ENCODE data around the gene OR6X1.

GRCh38 chr11:123771664-123772063 lies 17.3 kb upstream of the OR6X1 start:
- TF ChIP-seq, protein P1, sequence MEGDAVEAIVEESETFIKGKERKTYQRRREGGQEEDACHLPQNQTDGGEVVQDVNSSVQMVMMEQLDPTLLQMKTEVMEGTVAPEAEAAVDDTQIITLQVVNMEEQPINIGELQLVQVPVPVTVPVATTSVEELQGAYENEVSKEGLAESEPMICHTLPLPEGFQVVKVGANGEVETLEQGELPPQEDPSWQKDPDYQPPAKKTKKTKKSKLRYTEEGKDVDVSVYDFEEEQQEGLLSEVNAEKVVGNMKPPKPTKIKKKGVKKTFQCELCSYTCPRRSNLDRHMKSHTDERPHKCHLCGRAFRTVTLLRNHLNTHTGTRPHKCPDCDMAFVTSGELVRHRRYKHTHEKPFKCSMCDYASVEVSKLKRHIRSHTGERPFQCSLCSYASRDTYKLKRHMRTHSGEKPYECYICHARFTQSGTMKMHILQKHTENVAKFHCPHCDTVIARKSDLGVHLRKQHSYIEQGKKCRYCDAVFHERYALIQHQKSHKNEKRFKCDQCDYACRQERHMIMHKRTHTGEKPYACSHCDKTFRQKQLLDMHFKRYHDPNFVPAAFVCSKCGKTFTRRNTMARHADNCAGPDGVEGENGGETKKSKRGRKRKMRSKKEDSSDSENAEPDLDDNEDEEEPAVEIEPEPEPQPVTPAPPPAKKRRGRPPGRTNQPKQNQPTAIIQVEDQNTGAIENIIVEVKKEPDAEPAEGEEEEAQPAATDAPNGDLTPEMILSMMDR (IDR thresholded peaks at IDR 0.05): no peak
- no peak for TF ChIP-seq POLR2A (IDR thresholded peaks at IDR 0.05)
